Activated T-helper 2 cell treated with anti-CD3 and anti-CD28 coated beads, Interferon-gamma antibody, Interleukin-2, Interleukin-4, amounts not matched to agents 10 μg/mL and 5 μg/mL and 100 μg/mL, durations not matched to agents 14 hours and 24 hours and 36 hours (primary cell): Measurements from ENCODE around the gene DCTD. TPM values are rescaled to one million over a fixed set of nuclear protein-coding genes. Genes with fewer than 3 reads are reported as not detected.

Experiments
- DNase-seq: peaks from one replicate; pipeline ENCODE4 v3.0.0; 2021; ENCODE audit warnings: low spot score
- H3K27ac Mint-ChIP-seq: one replicate; pipeline ENCODE4 v1.8.0; 2021; ENCODE audit warnings: mixed read lengths
- H3K27me3 Mint-ChIP-seq: one replicate; pipeline ENCODE4 v1.8.0; 2021; ENCODE audit warnings: low read depth, mixed read lengths
- H3K36me3 Mint-ChIP-seq: one replicate; pipeline ENCODE4 v1.8.0; 2021; ENCODE audit warnings: low read depth, mixed read lengths
- H3K4me1 Mint-ChIP-seq: one replicate; pipeline ENCODE4 v1.8.0; 2021; ENCODE audit warnings: low read depth, mixed read lengths
- H3K4me3 Mint-ChIP-seq: one replicate; pipeline ENCODE4 v1.8.0; 2021; ENCODE audit warnings: low read depth, mild to moderate bottlenecking, moderate library complexity, mixed read lengths
- H3K9me3 Mint-ChIP-seq: one replicate; pipeline ENCODE4 v1.8.0; 2021; ENCODE audit warnings: mixed read lengths
- intact Hi-C: fragments of 100-400 bp; cut with micrococcal nuclease; formaldehyde crosslinking; loops from one replicate; pipeline ENCODE4 v1.15.1; 2023
- total RNA-seq: library from RNA; stranded (reverse); gene quantifications from 2 replicates; pipeline ENCODE4 v1.2.3, GENCODE V29; 2022

DCTD gene
- total RNA-seq, 1 donor from 2014 or later, result 121 TPM

DNA sequence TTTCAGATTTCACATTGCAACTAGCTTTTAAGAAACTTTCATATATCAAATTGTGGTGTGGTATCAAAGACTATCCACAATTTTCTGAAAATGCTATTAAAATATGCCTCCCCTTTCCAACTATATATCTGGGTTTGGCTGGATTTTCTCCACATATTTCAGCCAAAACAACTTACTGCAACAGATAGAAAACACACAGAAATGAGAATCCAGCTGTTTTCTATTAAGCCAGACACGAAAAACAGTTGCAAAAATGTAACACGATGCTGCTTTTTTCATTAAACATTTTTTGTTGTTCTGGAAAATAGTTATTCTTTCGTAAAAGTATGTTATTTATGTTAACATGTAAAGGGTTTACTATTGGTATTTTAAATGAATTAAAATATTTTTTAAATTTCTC, 33.1 kb downstream of the DCTD start:
- Mint-ChIP-seq H3K36me3 (peaks cover 67% of the 10 kb centered on the region), H3K4me3 (no peak overlapping the region), H3K27me3 (no peaks in the 10 kb centered on the region), H3K9me3 (peaks cover 22% of the 10 kb centered on the region), H3K27ac (no peak overlapping the region), H3K4me1 (no peaks in the 10 kb centered on the region)
- intact Hi-C loops, result no loop called here
- DNase-seq, result no peak

DNA sequence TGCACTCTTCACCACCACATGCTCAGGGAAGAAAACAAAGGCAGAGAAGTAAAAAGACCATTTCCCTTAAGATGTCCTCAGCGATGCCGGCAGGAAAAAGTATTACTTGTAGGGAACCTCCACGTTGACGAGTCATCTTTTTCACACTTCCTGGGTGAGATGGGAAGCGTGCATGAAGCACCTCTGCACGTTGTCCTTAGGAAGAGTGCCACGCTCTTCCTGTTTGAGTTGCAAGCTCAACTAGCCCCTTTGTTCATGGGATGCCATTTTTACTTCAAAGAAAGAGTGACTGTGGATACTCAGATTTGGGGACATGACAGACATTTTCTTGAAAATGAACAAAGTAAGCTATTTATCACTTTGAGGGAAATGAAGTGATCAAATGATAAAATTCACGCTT, 33.8 kb downstream of the DCTD start:
- no peak for DNase-seq
- Mint-ChIP-seq H3K27me3 (no peaks in the 10 kb centered on the region), H3K4me3 (no peak overlapping the region), H3K4me1 (no peaks in the 10 kb centered on the region), H3K27ac (no peak overlapping the region), H3K9me3 (peaks cover 22% of the 10 kb centered on the region), H3K36me3 (peaks cover 60% of the 10 kb centered on the region)
- intact Hi-C loops, result no loop called here

DNA sequence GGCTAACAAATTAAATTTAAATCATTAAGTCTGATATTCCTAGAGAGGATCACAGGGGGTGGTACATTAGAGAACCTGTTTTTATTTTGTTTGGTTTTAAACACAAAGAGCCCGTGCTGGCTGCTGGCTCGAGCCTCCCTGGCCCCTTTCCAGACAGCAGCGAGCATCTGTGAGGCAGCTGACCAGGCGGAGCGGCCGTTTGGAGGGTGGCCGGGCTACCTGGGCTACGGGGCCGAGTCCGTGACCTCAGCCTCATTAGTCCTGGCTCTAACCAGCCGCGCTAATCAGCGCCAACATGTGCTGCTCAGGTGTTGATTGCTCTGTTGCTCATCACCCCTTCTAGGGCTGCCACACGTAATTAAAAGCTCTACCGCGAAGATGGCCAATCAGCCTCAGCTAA, 35.3 kb downstream of the DCTD start:
- Mint-ChIP-seq H3K4me1 (no peaks in the 10 kb centered on the region), H3K9me3 (peaks cover 22% of the 10 kb centered on the region), H3K36me3 (peaks cover 46% of the 10 kb centered on the region)

DNA sequence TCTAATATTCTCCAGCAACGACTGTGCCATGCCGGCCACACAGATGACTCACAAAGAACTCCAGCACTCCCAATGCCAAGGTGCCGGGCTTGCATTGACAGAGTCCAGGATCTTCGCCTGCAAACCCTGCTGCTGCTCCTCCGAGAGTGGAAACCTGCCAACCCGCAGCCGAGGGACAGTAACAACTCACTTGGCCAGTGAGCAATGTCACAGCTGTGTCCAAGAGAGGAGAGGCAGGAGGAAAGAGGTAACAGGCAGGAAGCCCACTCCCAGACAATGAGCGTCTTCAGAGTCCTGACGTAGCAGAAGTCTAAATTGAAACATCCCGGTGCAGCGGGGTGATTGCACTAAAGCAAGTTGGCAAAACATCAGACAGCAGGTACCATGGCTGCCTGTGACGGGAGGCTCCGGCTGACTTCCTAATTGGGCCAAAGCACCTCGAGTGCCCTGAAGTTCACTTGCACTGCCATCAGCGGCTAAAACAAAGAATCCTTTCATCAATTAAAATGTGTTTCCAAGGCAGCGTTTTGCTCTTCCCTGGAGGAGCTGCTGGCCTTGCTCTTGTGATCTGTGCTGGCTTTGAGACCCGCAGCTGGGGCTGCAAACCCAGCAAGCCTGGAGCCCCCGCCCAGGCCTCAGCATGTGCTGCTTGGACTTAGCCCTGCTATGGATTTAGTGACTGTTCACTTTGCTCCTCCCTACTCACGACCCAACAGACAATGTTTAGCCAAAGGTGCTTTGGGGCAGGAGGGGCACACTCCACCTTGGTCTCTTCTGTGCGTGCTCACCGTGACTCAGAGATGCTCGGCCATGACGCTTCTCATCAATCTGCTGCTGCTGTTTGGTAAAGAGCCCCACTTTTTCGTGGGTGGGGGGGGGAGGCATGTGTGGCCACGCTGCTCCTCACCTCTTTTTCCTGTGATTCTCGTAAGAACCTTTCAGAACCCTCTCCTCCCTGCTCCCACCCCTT, 36.5 kb downstream of the DCTD start:
- Mint-ChIP-seq H3K4me3 (no peak overlapping the region), H3K36me3 (peaks cover 34% of the 10 kb centered on the region), H3K27ac (no peak overlapping the region), H3K4me1 (no peaks in the 10 kb centered on the region), H3K9me3 (peaks cover 14% of the 10 kb centered on the region), H3K27me3 (no peaks in the 10 kb centered on the region)
- intact Hi-C loops, result no loop called here
- DNase-seq, result no peak

More for the DNA sequence above, 35.3 kb downstream of the DCTD start:
- intact Hi-C loops, result no loop called here
- Mint-ChIP-seq H3K27me3 (no peaks in the 10 kb centered on the region), H3K4me3 (no peak overlapping the region), H3K27ac (no peak overlapping the region)
- DNase-seq, result no peak

- Mint-ChIP-seq H3K27me3 (no peaks in the 10 kb centered on the region), H3K9me3 (peaks cover 7% of the 10 kb centered on the region), H3K27ac (no peak overlapping the region), H3K36me3 (peaks cover 26% of the 10 kb centered on the region), H3K4me3 (no peak overlapping the region), H3K4me1 (no peaks in the 10 kb centered on the region)
- no peak for DNase-seq
- intact Hi-C loops, result no loop called here
Observed at GRCh38 chr4:182879913-182880312, 37.3 kb downstream of the DCTD start.

- H3K4me1 Mint-ChIP-seq, result no peaks in the 10 kb centered on the region
- no peak overlapping the region for H3K27ac Mint-ChIP-seq
- peaks cover 15% of the 10 kb centered on the region for H3K36me3 Mint-ChIP-seq
Observed at GRCh38 chr4:182878633-182879495, 38.3 kb downstream of the DCTD start.

GRCh38 chr4:182877326-182877883, 39.8 kb downstream of the DCTD start:
- intact Hi-C loops, result no loop called here
- H3K27ac Mint-ChIP-seq, result no peak overlapping the region
- DNase-seq, result no peak
- H3K9me3 Mint-ChIP-seq, result no peaks in the 10 kb centered on the region
- H3K36me3 Mint-ChIP-seq, result peaks cover 2% of the 10 kb centered on the region
- H3K27me3 Mint-ChIP-seq, result no peaks in the 10 kb centered on the region
- H3K4me1 Mint-ChIP-seq, result no peaks in the 10 kb centered on the region
- no peak overlapping the region for H3K4me3 Mint-ChIP-seq

More at GRCh38 chr4:182878633-182879495, 38.3 kb downstream of the DCTD start:
- DNase-seq, result no peak
- Mint-ChIP-seq H3K9me3 (peaks cover 4% of the 10 kb centered on the region), H3K4me3 (no peak overlapping the region), H3K27me3 (no peaks in the 10 kb centered on the region)
- intact Hi-C loops, result no loop called here

DNA sequence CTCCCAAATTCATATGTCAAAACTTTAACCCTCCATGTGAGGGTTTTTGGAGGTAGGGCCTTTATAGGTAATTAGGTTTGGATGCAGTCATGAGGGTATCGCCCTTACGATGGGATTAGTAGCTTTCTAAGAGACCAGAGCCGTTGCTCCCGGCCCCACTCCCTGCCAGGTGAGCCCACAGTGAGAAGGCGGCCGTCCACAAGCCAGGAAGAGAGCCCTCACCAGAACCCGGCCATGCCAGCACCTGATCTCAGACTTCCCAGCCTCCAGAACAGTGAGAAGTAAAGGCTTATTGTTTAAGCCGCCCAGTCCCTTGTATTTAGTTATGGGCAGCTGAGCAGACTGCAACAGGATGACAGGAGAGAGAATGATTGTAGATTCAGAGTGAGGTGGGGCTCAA, 40.8 kb downstream of the DCTD start:
- H3K36me3 Mint-ChIP-seq, result peaks cover 1% of the 10 kb centered on the region
- no peak overlapping the region for H3K4me3 Mint-ChIP-seq

DNA sequence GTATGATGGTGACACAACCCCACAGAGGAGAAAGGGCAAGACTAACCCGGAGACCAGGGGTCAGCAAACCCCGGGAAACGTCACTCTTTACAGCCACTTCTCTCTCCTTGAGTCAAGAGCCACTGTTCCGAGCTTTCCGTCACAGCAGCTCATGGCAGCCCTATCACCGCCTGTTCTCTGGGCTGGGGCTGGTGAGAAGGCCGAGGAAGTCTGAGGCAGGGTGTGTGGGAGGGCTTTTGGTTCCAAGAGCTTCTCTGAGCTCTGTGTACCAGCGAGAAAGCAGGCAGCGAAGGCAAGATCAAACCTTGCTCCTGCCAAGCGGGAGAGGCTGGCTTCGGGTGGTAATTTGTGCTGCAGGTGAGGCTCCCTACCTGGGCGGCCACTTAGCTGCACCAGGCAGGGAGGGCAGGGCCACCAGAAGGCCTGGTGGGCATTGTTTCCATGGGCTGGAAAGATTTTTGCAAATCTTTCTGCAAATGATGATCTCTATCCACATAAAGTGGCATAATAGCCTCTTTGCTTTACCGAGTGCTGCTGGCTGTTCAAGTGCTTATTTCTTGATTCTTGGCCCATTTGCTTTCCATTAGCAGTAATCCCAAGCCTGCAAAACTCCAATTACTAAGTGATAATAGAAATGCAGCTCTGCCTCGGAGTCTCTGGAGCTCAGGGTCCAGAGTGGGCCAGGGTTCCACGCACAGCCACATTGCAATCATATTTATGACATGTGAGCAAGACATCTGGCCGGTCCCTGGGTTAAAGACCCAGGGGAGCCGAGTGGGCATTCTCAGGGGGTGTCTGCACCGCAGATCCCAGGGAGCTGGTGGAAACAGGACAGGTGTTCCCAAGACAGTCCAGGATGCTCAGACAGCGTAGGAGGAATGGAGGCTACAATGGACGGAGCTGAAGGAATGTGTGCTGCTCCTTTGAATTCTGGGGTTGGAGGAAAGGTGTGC, 41.5 kb downstream of the DCTD start:
- H3K36me3 Mint-ChIP-seq, result no peaks in the 10 kb centered on the region
- H3K27me3 Mint-ChIP-seq, result no peaks in the 10 kb centered on the region
- intact Hi-C loops, result no loop called here
- DNase-seq, result no peak
- no peaks in the 10 kb centered on the region for H3K4me1 Mint-ChIP-seq
- H3K27ac Mint-ChIP-seq, result no peak overlapping the region
- H3K9me3 Mint-ChIP-seq, result no peaks in the 10 kb centered on the region
- no peak overlapping the region for H3K4me3 Mint-ChIP-seq

More for the DNA sequence above, 40.8 kb downstream of the DCTD start:
- Mint-ChIP-seq H3K27me3 (no peaks in the 10 kb centered on the region), H3K9me3 (no peaks in the 10 kb centered on the region), H3K27ac (no peak overlapping the region), H3K4me1 (no peaks in the 10 kb centered on the region)
- no peak for DNase-seq
- intact Hi-C loops, result no loop called here

GRCh38 chr4:182874797-182875345, 42.3 kb downstream of the DCTD start:
- Mint-ChIP-seq H3K9me3 (no peaks in the 10 kb centered on the region), H3K27me3 (no peaks in the 10 kb centered on the region), H3K36me3 (no peaks in the 10 kb centered on the region), H3K4me1 (no peaks in the 10 kb centered on the region), H3K4me3 (no peak overlapping the region), H3K27ac (no peak overlapping the region)
- intact Hi-C loops, result no loop called here
- DNase-seq, result no peak

GRCh38 chr4:182874304-182874751, 42.9 kb downstream of the DCTD start:
- Mint-ChIP-seq H3K27ac (no peak overlapping the region), H3K4me1 (no peaks in the 10 kb centered on the region), H3K9me3 (no peaks in the 10 kb centered on the region), H3K36me3 (no peaks in the 10 kb centered on the region), H3K4me3 (no peak overlapping the region), H3K27me3 (no peaks in the 10 kb centered on the region)
- intact Hi-C loops, result no loop called here
- no peak for DNase-seq
